Thyroid gland (tissue), 4 donors: ENCODE measurements around the gene PALLD. TPM values are rescaled to one million over a fixed set of nuclear protein-coding genes. Genes with fewer than 3 reads are reported as not detected.

Experiments used
- DNase-seq, 2 donors: peaks; one replicate each; pipeline ENCODE4 v3.0.0-alpha.2; 2019
- H3K27ac ChIP-seq, 3 donors: fragments of 200-600 bp; sonication (generic); 1 replicate in 2 of 3; 2 replicates in 1 of 3; pipeline ENCODE4 v1.5.1; 2016 to 2019; ENCODE audit warnings: mild to moderate bottlenecking in 1 of 3, moderate library complexity in 1 of 3
- H3K27me3 ChIP-seq: fragments of 200-600 bp; sonication (generic); one replicate; pipeline ENCODE4 v1.5.1; 2019
- H3K36me3 ChIP-seq, 2 donors: fragments of 200-600 bp; sonication (generic); one replicate each; pipeline ENCODE4 v1.5.1; 2016 to 2019
- H3K4me1 ChIP-seq, 2 donors: fragments of 200-600 bp; sonication (generic); one replicate each; pipeline ENCODE4 v1.5.1; 2017 to 2019
- H3K4me3 ChIP-seq, 3 donors: fragments of 200-600 bp; sonication (generic); replicated peaks in 1 of 3; 1 replicate in 2 of 3; 2 replicates in 1 of 3; pipeline ENCODE4 v1.5.1; 2016; ENCODE audit warnings: mild to moderate bottlenecking in 1 of 3
- H3K9me3 ChIP-seq: fragments of 200-600 bp; sonication (generic); one replicate; pipeline ENCODE4 v1.5.1; 2017
- CTCF ChIP-seq, 6 experiments: fragments of 200-600 bp in 3 of 6; fragments of 450-650 bp in 3 of 6; sonication (generic) in 3 of 6; IDR thresholded peaks; one replicate each; pipeline ENCODE4 v1.5.1; 2016 to 2019; ENCODE audit warnings: antibody characterized with exemption in 6 of 6, mild to moderate bottlenecking in 2 of 6, inconsistent platforms in 1 of 6, moderate library complexity in 1 of 6
- POLR2A ChIP-seq, 2 donors: fragments of 450-650 bp; IDR thresholded peaks; one replicate each; pipeline ENCODE4 v1.6.1; 2017; ENCODE audit warnings: antibody characterized with exemption in 2 of 2, mild to moderate bottlenecking in 2 of 2, moderate library complexity in 1 of 2
- WGBS, 2 donors: methylation state at CpG; one replicate each; pipeline ENCODE4 v1.1.5; 2017; 5-methylcytosine and 5-hydroxymethylcytosine counted together
- intact Hi-C: fragments of 100-400 bp; cut with DNase I; formaldehyde crosslinking; loops from one replicate; pipeline ENCODE4 v1.15.1; 2023
- total RNA-seq, 4 donors: library from RNA; depleted of rRNA; stranded (reverse); fragments of >200 nt; gene quantifications; one replicate each; pipeline ENCODE4 v1.2.3, GENCODE V29; 2016

PALLD gene
- total RNA-seq, 4 donors from 2014 or later: 152 to 311 (median 226) TPM

GRCh38 chr4:168633496-168633895, 136.6 kb downstream of the PALLD start:
- H3K4me1 ChIP-seq: peaks cover 43 to 50% of the 10 kb centered on the region in 2 donors
- 14 to 15% methylated on average over 1 of the region's 1 CpG for WGBS, 2 donors

GRCh38 chr4:168634276-168634802, 137.5 kb downstream of the PALLD start:
- Histone ChIP-seq H3K4me3 (no peak overlapping the region), H3K4me1 (peaks cover 50 to 57% of the 10 kb centered on the region in 2 donors)

More at GRCh38 chr4:168633496-168633895, 136.6 kb downstream of the PALLD start:
- no peak for TF ChIP-seq POLR2A (IDR thresholded peaks at IDR 0.05)
- no peak for TF ChIP-seq CTCF (IDR thresholded peaks at IDR 0.05)
- no peak for DNase-seq
- Histone ChIP-seq H3K27me3 (no peaks in the 10 kb centered on the region), H3K9me3 (no peaks in the 10 kb centered on the region), H3K36me3 (no peaks in the 10 kb centered on the region), H3K4me3 (peak overlapping the region in 2 of 3 donors; percentile 39 to 52), H3K27ac (peak overlapping the region; percentile 84 to 95 (median 88))
- intact Hi-C loops: no loop called here

GRCh38 chr4:168636040-168636439, 139.2 kb downstream of the PALLD start:
- Histone ChIP-seq H3K27me3 (no peaks in the 10 kb centered on the region), H3K4me1 (peaks cover 57 to 69% of the 10 kb centered on the region in 2 donors), H3K27ac (peak overlapping the region; percentile 84 to 95 (median 88)), H3K4me3 (no peak overlapping the region), H3K36me3 (no peaks in the 10 kb centered on the region), H3K9me3 (no peaks in the 10 kb centered on the region)
- TF ChIP-seq POLR2A (IDR thresholded peaks at IDR 0.05) (no peak), CTCF (IDR thresholded peaks at IDR 0.05) (no peak)
- 72 to 82% methylated on average over 5 of the region's 5 CpGs for WGBS, 2 donors
- DNase-seq: no peak
- intact Hi-C loops: no loop called here

More at GRCh38 chr4:168634276-168634802, 137.5 kb downstream of the PALLD start:
- no peaks in the 10 kb centered on the region for H3K27me3 ChIP-seq
- intact Hi-C loops: no loop called here
- H3K9me3 ChIP-seq: no peaks in the 10 kb centered on the region
- 24 to 26% methylated on average over 11 of the region's 11 CpGs for WGBS, 2 donors
- peak; percentile 71 to 76 for DNase-seq
- no peak for TF ChIP-seq CTCF (IDR thresholded peaks at IDR 0.05)
- TF ChIP-seq POLR2A (IDR thresholded peaks at IDR 0.05): peak in 1 of 2 donors; percentile 83
- H3K36me3 ChIP-seq: no peaks in the 10 kb centered on the region
- H3K27ac ChIP-seq: peak overlapping the region; percentile 84 to 95 (median 88)

- TF ChIP-seq CTCF (IDR thresholded peaks at IDR 0.05): no peak
- peak in 1 of 2 donors; percentile 48 for TF ChIP-seq POLR2A (IDR thresholded peaks at IDR 0.05)
- Histone ChIP-seq H3K27ac (peak overlapping the region; percentile 84 to 95 (median 88)), H3K4me3 (no peak overlapping the region), H3K27me3 (no peaks in the 10 kb centered on the region), H3K36me3 (no peaks in the 10 kb centered on the region), H3K9me3 (no peaks in the 10 kb centered on the region), H3K4me1 (peaks cover 61 to 74% of the 10 kb centered on the region in 2 donors)
- peak; percentile 53 for DNase-seq
- 20 to 30% methylated on average over 3 of the region's 3 CpGs for WGBS, 2 donors
- intact Hi-C loops: no loop called here
These were observed 139.8 kb downstream of the PALLD start for GRCh38 chr4:168636506-168637196.
